Osteocyte (in vitro differentiated cells): ENCODE results near the gene HS1BP3. TPM values are rescaled to one million over a fixed set of nuclear protein-coding genes. Genes with fewer than 3 reads are reported as not detected.

Experiments used
- DNase-seq: peaks from one replicate; pipeline ENCODE4 v3.0.0; 2021; ENCODE audit warnings: mixed read lengths; ENCODE audit not compliant: unreplicated experiment; ENCODE audit errors: extremely low spot score
- H3K27ac Mint-ChIP-seq: one replicate; pipeline ENCODE4 v1.8.0; 2021; ENCODE audit warnings: mild to moderate bottlenecking, mixed read lengths; ENCODE audit not compliant: unreplicated experiment
- H3K27me3 Mint-ChIP-seq: one replicate; pipeline ENCODE4 v1.8.0; 2021; ENCODE audit warnings: mixed read lengths; ENCODE audit not compliant: unreplicated experiment
- H3K36me3 Mint-ChIP-seq: one replicate; pipeline ENCODE4 v1.8.0; 2021; ENCODE audit warnings: mixed read lengths; ENCODE audit not compliant: unreplicated experiment
- H3K4me1 Mint-ChIP-seq: one replicate; pipeline ENCODE4 v1.8.0; 2021; ENCODE audit warnings: mixed read lengths; ENCODE audit not compliant: unreplicated experiment
- H3K4me3 Mint-ChIP-seq: one replicate; pipeline ENCODE4 v1.8.0; 2021; ENCODE audit warnings: mild to moderate bottlenecking, moderate library complexity, mixed read lengths; ENCODE audit not compliant: unreplicated experiment
- H3K9me3 Mint-ChIP-seq: one replicate; pipeline ENCODE4 v1.8.0; 2021; ENCODE audit warnings: mixed read lengths; ENCODE audit not compliant: unreplicated experiment
- CTCF ChIP-seq: fragments of 200-600 bp; sonication (generic); IDR thresholded peaks from 2 replicates; pipeline ENCODE4 v1.5.0; 2021; ENCODE audit warnings: antibody characterized with exemption, mild to moderate bottlenecking, moderate library complexity
- total RNA-seq: library from RNA; stranded (reverse); gene quantifications from 2 replicates; pipeline ENCODE4 v1.2.1, GENCODE V29; 2021

The HS1BP3 gene
- total RNA-seq, 1 donor from 2014 or later: 40.5 TPM

GRCh38 chr2:20684581-20685063, 33.7 kb upstream of the HS1BP3 start:
- no peaks in the 10 kb centered on the region for H3K9me3 Mint-ChIP-seq
- no peak for TF ChIP-seq CTCF
- no peak overlapping the region for H3K27ac Mint-ChIP-seq
- H3K36me3 Mint-ChIP-seq: peaks cover 54% of the 10 kb centered on the region
- H3K4me1 Mint-ChIP-seq: peaks cover 5% of the 10 kb centered on the region
- no peak for DNase-seq
- no peak overlapping the region for H3K4me3 Mint-ChIP-seq
- H3K27me3 Mint-ChIP-seq: no peaks in the 10 kb centered on the region

GRCh38 chr2:20682167-20682920, 31.4 kb upstream of the HS1BP3 start:
- Mint-ChIP-seq H3K27ac (peak overlapping the region; percentile 48), H3K9me3 (no peaks in the 10 kb centered on the region), H3K4me1 (peaks cover 7% of the 10 kb centered on the region), H3K27me3 (no peaks in the 10 kb centered on the region), H3K36me3 (peaks cover 42% of the 10 kb centered on the region), H3K4me3 (no peak overlapping the region)
- peak; percentile 71 for TF ChIP-seq CTCF
- DNase-seq: no peak

GRCh38 chr2:20680744-20681375, 30.0 kb upstream of the HS1BP3 start:
- no peaks in the 10 kb centered on the region for H3K9me3 Mint-ChIP-seq
- H3K27ac Mint-ChIP-seq: no peak overlapping the region
- H3K4me1 Mint-ChIP-seq: peaks cover 10% of the 10 kb centered on the region
- no peak for DNase-seq
- no peaks in the 10 kb centered on the region for H3K27me3 Mint-ChIP-seq
- H3K4me3 Mint-ChIP-seq: no peak overlapping the region
- no peak for TF ChIP-seq CTCF
- H3K36me3 Mint-ChIP-seq: peaks cover 31% of the 10 kb centered on the region

- TF ChIP-seq CTCF: no peak
- Mint-ChIP-seq H3K9me3 (no peaks in the 10 kb centered on the region), H3K4me3 (no peak overlapping the region), H3K27me3 (no peaks in the 10 kb centered on the region), H3K36me3 (peaks cover 16% of the 10 kb centered on the region), H3K27ac (no peak overlapping the region), H3K4me1 (peaks cover 24% of the 10 kb centered on the region)
- DNase-seq: no peak
Observed at GRCh38 chr2:20678780-20679179, 27.9 kb upstream of the HS1BP3 start.

- Mint-ChIP-seq H3K4me3 (no peak overlapping the region), H3K27me3 (no peaks in the 10 kb centered on the region), H3K36me3 (peaks cover 17% of the 10 kb centered on the region), H3K27ac (no peak overlapping the region), H3K4me1 (peaks cover 24% of the 10 kb centered on the region), H3K9me3 (no peaks in the 10 kb centered on the region)
- DNase-seq: no peak
- TF ChIP-seq CTCF: no peak
Observed at GRCh38 chr2:20678086-20678395, 27.1 kb upstream of the HS1BP3 start.
